HEK293 (cell line): ENCODE results near the gene OR6P1.

Experiments used
- CTCF ChIA-PET: fragments of 350-600 bp; formaldehyde crosslinking; extraction: SDS; loops from one replicate; lab custom pipeline; 2021; ENCODE audit warnings: antibody characterized with exemption; lab: Yijun Ruan, JAX
- POLR2A ChIA-PET: fragments of 300-600 bp; formaldehyde crosslinking; extraction: SDS; loops from one replicate; lab custom pipeline; 2020; ENCODE audit warnings: antibody characterized with exemption, inconsistent platforms; lab: Yijun Ruan, JAX
- H3K27ac ChIP-seq: fragments of 200-500 bp; sonication (Bioruptor generic); 2 replicates; pipeline ENCODE4 v1.5.1; 2014; ENCODE audit warnings: low read depth, low read length, control low read depth, inconsistent platforms; ENCODE audit errors: extremely low read depth
- H3K36me3 ChIP-seq, 2 experiments: fragments of 200-500 bp in 1 of 2; sonication (Bioruptor generic) in 1 of 2; 1 replicate in 1 of 2; 2 replicates in 1 of 2; pipeline ENCODE4 v1.5.1; 2014 to 2017; ENCODE audit warnings: inconsistent platforms in 2 of 2, low read length in 2 of 2; ENCODE audit not compliant: control insufficient read depth in 2 of 2, insufficient read depth in 1 of 2
- H3K4me1 ChIP-seq: fragments of 200-500 bp; sonication (Bioruptor generic); 2 replicates; pipeline ENCODE4 v1.5.1; 2014; ENCODE audit warnings: mild to moderate bottlenecking, low read length, inconsistent platforms; ENCODE audit not compliant: control insufficient read depth, insufficient read depth
- H3K4me3 ChIP-seq: 2 replicates; pipeline ENCODE4 v1.5.1; 2011; ENCODE audit warnings: low read depth, mild to moderate bottlenecking, control low read depth, low read length, moderate library complexity
- H3K9me3 ChIP-seq: fragments of 200-500 bp; sonication (Bioruptor generic); 2 replicates; pipeline ENCODE4 v1.5.1; 2014; ENCODE audit warnings: low read depth, low read length, inconsistent platforms; ENCODE audit not compliant: control insufficient read depth, insufficient read depth
- KLF1 ChIP-seq: fragments of 450-650 bp; formaldehyde crosslinking; IDR thresholded peaks from 2 replicates; pipeline ENCODE4 v1.5.1; 2016; ENCODE audit warnings: missing biosample characterization, missing genetic modification characterization
- ZEB2 ChIP-seq: fragments of 450-650 bp; formaldehyde crosslinking; IDR thresholded peaks from 2 replicates; pipeline ENCODE4 v1.5.1; 2016; ENCODE audit warnings: missing biosample characterization, missing genetic modification characterization
- ZFP69B ChIP-seq: fragments of 450-650 bp; formaldehyde crosslinking; IDR thresholded peaks from 2 replicates; pipeline ENCODE4 v1.5.1; 2016; ENCODE audit warnings: missing biosample characterization, missing genetic modification characterization
- ZNF311 ChIP-seq: fragments of 450-650 bp; formaldehyde crosslinking; IDR thresholded peaks from 2 replicates; pipeline ENCODE4 v1.5.1; 2017; ENCODE audit warnings: missing biosample characterization, missing genetic modification characterization, borderline replicate concordance
- ZNF530 ChIP-seq: fragments of 450-650 bp; formaldehyde crosslinking; IDR thresholded peaks from 2 replicates; pipeline ENCODE4 v1.5.1; 2016; ENCODE audit warnings: low read depth, missing biosample characterization, missing genetic modification characterization
- ZNF560 ChIP-seq: fragments of 450-650 bp; formaldehyde crosslinking; IDR thresholded peaks from 2 replicates; pipeline ENCODE4 v1.5.1; 2017; ENCODE audit warnings: missing biosample characterization, missing genetic modification characterization, borderline replicate concordance
- ZNF571 ChIP-seq: fragments of 450-650 bp; formaldehyde crosslinking; IDR thresholded peaks from 2 replicates; pipeline ENCODE4 v1.5.0; 2017; ENCODE audit warnings: missing biosample characterization, missing genetic modification characterization
- ZNF585B ChIP-seq: fragments of 450-650 bp; formaldehyde crosslinking; IDR thresholded peaks from 2 replicates; pipeline ENCODE4 v1.5.1; 2016; ENCODE audit warnings: missing biosample characterization, missing genetic modification characterization
- ZNF654 ChIP-seq: fragments of 450-650 bp; formaldehyde crosslinking; IDR thresholded peaks from 2 replicates; pipeline ENCODE4 v1.5.1; 2016; ENCODE audit warnings: low read depth, missing biosample characterization, missing genetic modification characterization
- ZNF677 ChIP-seq: fragments of 450-650 bp; IDR thresholded peaks from 2 replicates; pipeline ENCODE4 v1.5.0; 2018; ENCODE audit warnings: missing biosample characterization, mild to moderate bottlenecking, missing genetic modification characterization, moderate library complexity
- TF ChIP-seq, protein P1 (sequence below): fragments of 450-650 bp; formaldehyde crosslinking; IDR thresholded peaks from 2 replicates; pipeline ENCODE4 v1.5.1; 2017; ENCODE audit warnings: missing biosample characterization, missing genetic modification characterization
- TF ChIP-seq, protein P2 (sequence below): fragments of 450-650 bp; formaldehyde crosslinking; IDR thresholded peaks from 2 replicates; pipeline ENCODE4 v1.5.1; 2016; ENCODE audit warnings: missing biosample characterization, missing genetic modification characterization, borderline replicate concordance
- TF ChIP-seq, protein P3 (sequence below): fragments of 450-650 bp; formaldehyde crosslinking; IDR thresholded peaks from 2 replicates; pipeline ENCODE4 v1.5.1; 2016; ENCODE audit warnings: missing biosample characterization, missing genetic modification characterization
- TF ChIP-seq, protein P4 (sequence below): fragments of 450-650 bp; formaldehyde crosslinking; IDR thresholded peaks from 2 replicates; pipeline ENCODE4 v1.5.1; 2016; ENCODE audit warnings: missing biosample characterization, missing genetic modification characterization
- TF ChIP-seq, protein P5 (sequence below): fragments of 450-650 bp; formaldehyde crosslinking; IDR thresholded peaks from 2 replicates; pipeline ENCODE4 v1.5.1; 2017; ENCODE audit warnings: missing biosample characterization, missing genetic modification characterization
- TF ChIP-seq, protein P6 (sequence below): IDR thresholded peaks from 2 replicates; pipeline ENCODE4 v1.6.1; 2011; ENCODE audit warnings: mild to moderate bottlenecking, low read depth, low read length, borderline replicate concordance

OR6P1 gene

DNA sequence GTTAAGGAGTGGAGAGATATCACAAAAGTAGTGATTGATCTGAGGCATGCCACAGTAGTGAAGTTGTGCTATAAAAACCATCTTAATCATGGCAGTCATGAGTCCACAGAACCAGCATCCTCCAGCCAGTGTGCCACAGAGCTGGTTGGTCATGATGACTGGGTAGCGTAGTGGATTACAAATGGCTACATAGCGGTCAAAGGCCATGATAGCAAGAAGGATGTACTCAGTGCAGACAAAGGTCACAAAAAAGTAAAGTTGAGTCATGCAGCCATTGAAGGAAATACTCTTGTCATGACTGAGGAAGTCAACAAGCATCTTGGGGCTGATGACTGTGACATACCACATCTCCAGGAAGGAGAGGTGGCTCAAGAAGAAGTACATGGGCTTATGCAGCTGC is 22.8 kb downstream of the OR6P1 start:
- H3K4me3 ChIP-seq: no peak overlapping the region
- no peaks in the 10 kb centered on the region for H3K4me1 ChIP-seq
- CTCF ChIA-PET: no interaction called here
- H3K27ac ChIP-seq: no peak overlapping the region
- TF ChIP-seq, protein P1, sequence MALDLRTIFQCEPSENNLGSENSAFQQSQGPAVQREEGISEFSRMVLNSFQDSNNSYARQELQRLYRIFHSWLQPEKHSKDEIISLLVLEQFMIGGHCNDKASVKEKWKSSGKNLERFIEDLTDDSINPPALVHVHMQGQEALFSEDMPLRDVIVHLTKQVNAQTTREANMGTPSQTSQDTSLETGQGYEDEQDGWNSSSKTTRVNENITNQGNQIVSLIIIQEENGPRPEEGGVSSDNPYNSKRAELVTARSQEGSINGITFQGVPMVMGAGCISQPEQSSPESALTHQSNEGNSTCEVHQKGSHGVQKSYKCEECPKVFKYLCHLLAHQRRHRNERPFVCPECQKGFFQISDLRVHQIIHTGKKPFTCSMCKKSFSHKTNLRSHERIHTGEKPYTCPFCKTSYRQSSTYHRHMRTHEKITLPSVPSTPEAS (tag by site-specific recombination): no peak
- TF ChIP-seq, protein P2, sequence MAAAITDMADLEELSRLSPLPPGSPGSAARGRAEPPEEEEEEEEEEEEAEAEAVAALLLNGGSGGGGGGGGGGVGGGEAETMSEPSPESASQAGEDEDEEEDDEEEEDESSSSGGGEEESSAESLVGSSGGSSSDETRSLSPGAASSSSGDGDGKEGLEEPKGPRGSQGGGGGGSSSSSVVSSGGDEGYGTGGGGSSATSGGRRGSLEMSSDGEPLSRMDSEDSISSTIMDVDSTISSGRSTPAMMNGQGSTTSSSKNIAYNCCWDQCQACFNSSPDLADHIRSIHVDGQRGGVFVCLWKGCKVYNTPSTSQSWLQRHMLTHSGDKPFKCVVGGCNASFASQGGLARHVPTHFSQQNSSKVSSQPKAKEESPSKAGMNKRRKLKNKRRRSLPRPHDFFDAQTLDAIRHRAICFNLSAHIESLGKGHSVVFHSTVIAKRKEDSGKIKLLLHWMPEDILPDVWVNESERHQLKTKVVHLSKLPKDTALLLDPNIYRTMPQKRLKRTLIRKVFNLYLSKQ (tag by site-specific recombination): no peak
- TF ChIP-seq ZNF560 (tag by site-specific recombination): no peak
- TF ChIP-seq ZNF571 (tag by site-specific recombination): no peak
- TF ChIP-seq, protein P3, sequence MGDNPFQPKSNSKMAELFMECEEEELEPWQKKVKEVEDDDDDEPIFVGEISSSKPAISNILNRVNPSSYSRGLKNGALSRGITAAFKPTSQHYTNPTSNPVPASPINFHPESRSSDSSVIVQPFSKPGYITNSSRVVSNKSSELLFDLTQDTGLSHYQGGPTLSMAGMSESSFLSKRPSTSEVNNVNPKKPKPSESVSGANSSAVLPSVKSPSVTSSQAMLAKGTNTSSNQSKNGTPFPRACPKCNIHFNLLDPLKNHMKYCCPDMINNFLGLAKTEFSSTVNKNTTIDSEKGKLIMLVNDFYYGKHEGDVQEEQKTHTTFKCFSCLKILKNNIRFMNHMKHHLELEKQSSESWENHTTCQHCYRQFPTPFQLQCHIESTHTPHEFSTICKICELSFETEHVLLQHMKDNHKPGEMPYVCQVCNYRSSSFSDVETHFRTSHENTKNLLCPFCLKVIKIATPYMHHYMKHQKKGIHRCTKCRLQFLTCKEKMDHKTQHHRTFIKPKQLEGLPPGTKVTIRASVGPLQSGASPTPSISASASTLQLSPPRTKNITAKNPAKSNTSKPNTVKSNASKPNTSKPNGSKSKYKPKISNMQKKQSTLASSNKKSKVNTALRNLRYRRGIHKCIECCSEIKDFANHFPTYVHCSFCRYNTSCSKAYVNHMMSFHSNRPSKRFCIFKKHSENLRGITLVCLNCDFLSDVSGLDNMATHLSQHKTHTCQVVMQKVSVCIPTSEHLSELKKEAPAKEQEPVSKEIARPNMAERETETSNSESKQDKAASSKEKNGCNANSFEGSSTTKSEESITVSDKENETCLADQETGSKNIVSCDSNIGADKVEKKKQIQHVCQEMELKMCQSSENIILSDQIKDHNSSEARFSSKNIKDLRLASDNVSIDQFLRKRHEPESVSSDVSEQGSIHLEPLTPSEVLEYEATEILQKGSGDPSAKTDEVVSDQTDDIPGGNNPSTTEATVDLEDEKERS (tag by site-specific recombination): no peak
- no peak for TF ChIP-seq ZNF654 (tag by site-specific recombination)
- TF ChIP-seq, protein P4, sequence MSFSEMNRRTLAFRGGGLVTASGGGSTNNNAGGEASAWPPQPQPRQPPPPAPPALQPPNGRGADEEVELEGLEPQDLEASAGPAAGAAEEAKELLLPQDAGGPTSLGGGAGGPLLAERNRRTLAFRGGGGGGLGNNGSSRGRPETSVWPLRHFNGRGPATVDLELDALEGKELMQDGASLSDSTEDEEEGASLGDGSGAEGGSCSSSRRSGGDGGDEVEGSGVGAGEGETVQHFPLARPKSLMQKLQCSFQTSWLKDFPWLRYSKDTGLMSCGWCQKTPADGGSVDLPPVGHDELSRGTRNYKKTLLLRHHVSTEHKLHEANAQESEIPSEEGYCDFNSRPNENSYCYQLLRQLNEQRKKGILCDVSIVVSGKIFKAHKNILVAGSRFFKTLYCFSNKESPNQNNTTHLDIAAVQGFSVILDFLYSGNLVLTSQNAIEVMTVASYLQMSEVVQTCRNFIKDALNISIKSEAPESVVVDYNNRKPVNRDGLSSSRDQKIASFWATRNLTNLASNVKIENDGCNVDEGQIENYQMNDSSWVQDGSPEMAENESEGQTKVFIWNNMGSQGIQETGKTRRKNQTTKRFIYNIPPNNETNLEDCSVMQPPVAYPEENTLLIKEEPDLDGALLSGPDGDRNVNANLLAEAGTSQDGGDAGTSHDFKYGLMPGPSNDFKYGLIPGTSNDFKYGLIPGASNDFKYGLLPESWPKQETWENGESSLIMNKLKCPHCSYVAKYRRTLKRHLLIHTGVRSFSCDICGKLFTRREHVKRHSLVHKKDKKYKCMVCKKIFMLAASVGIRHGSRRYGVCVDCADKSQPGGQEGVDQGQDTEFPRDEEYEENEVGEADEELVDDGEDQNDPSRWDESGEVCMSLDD (tag by site-specific recombination): no peak
- TF ChIP-seq, protein P5, sequence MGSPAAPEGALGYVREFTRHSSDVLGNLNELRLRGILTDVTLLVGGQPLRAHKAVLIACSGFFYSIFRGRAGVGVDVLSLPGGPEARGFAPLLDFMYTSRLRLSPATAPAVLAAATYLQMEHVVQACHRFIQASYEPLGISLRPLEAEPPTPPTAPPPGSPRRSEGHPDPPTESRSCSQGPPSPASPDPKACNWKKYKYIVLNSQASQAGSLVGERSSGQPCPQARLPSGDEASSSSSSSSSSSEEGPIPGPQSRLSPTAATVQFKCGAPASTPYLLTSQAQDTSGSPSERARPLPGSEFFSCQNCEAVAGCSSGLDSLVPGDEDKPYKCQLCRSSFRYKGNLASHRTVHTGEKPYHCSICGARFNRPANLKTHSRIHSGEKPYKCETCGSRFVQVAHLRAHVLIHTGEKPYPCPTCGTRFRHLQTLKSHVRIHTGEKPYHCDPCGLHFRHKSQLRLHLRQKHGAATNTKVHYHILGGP: no peak
- no peak for TF ChIP-seq ZNF677
- no peak for TF ChIP-seq ZFP69B (tag by site-specific recombination)
- TF ChIP-seq, protein P6, sequence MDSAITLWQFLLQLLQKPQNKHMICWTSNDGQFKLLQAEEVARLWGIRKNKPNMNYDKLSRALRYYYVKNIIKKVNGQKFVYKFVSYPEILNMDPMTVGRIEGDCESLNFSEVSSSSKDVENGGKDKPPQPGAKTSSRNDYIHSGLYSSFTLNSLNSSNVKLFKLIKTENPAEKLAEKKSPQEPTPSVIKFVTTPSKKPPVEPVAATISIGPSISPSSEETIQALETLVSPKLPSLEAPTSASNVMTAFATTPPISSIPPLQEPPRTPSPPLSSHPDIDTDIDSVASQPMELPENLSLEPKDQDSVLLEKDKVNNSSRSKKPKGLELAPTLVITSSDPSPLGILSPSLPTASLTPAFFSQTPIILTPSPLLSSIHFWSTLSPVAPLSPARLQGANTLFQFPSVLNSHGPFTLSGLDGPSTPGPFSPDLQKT: no peak
- TF ChIP-seq ZNF585B (tag by site-specific recombination): no peak
- TF ChIP-seq, all 188 proteins: peak for 0
- POLR2A ChIA-PET: no interaction called here
- Histone ChIP-seq H3K9me3 (no peaks in the 10 kb centered on the region), H3K36me3 (no peaks in the 10 kb centered on the region)

DNA sequence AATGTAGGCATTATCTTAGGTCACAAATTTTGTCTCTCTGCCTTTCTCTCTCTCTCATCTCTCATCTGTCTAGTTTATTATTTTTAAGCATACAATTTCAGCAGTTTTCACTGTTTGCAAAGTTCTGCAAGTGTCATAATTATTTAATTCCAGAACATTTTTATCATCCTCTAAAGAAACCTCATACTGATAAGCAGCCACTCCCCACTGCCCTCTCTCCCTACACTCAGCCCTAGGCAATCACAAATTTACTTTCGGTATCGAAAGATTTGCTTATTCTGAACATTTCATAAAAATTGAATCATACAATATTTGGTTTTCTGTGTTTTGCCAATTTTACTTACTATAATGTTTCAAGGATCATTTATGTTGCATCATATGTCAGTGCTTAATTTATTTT is 32.8 kb downstream of the OR6P1 start:
- Histone ChIP-seq H3K36me3 (no peaks in the 10 kb centered on the region), H3K4me3 (no peak overlapping the region), H3K4me1 (no peaks in the 10 kb centered on the region), H3K9me3 (no peaks in the 10 kb centered on the region), H3K27ac (no peak overlapping the region)
- POLR2A ChIA-PET: no interaction called here
- CTCF ChIA-PET: interaction anchor here (0.6 kb wide), 1 partner anchor 45 kb away, joined by 3 read pairs; no protein-coding TSS in a partner anchor
- TF ChIP-seq ZNF530 (tag by site-specific recombination): no peak
- no peak for TF ChIP-seq KLF1 (tag by site-specific recombination)
- no peak for TF ChIP-seq ZEB2
- TF ChIP-seq ZNF311 (tag by site-specific recombination): no peak
